Measurements from ENCODE around the gene OGFRL1. TPM values are rescaled to one million over a fixed set of nuclear protein-coding genes. Genes with fewer than 3 reads are reported as not detected.

Gene OGFRL1
- total and polyA plus RNA-seq, 9 donors = 5.7 to 10.3 (median 8.7) TPM

DNA sequence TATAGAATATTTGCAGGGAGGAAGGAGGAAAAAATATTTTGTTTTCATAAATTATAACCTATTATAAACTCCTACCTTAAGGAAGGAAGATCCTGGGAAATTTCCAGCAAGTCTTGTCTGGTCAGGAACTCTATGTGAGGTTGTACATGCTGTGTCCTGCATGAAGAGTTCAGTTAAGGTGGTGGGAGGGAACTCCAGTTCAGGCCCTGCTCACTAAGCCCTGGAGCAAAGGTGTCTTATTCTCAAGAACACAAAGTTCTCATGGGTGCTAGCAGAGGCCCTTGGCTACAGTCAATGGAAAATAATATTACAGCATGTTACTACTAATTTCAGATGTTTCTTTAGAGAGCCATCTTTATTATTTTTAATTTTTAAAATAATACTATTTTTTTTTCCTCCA is 3.8 kb upstream of the OGFRL1 start:
- H3K4me1 ChIP-seq (ENCODE audit: control insufficient read depth, insufficient read depth, low read length) = peaks cover 8% of the 10 kb centered on the region
- H3K27ac ChIP-seq (ENCODE audit: low read length) = no peak overlapping the region
- DNase-seq = no peak

DNA sequence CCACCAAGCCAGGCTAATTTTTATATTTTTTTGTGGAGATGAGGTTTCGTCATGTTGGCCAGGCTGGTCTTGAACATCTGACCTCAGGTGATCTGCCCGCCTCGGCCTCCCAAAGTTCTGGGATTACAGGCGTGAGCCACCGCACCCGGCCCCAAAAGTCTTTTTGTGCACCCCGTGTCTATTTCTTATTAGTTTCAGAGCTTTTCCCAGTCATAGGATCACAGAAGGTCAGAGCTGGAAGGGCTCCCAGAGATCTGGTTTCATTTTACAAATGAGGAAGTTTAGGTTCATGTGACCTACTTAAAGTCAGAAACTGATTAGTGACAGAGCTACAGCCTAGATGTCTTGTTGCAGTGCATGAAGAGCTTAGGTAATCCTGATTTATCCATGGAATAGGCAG is 1.6 kb upstream of the OGFRL1 start:
- H3K36me3 ChIP-seq (ENCODE audit: control insufficient read depth, insufficient read depth, low read length) = no peaks in the 10 kb centered on the region
- no peaks in the 10 kb centered on the region for H3K9me3 ChIP-seq (replicated peaks; ENCODE audit: control insufficient read depth, low read depth, low read length)
- H3K27me3 ChIP-seq (ENCODE audit: control insufficient read depth, insufficient read depth, low read length) = no peaks in the 10 kb centered on the region
- 77% methylated on average over 6 of the region's 7 CpGs for WGBS (ENCODE audit: insufficient coverage)
- H3K4me3 ChIP-seq (ENCODE audit: low read length) = no peak overlapping the region
- H3K4me1 ChIP-seq (ENCODE audit: control insufficient read depth, insufficient read depth, low read length) = peaks cover 8% of the 10 kb centered on the region
- peak; percentile 85 for DNase-seq
- peak overlapping the region; percentile 43 for H3K27ac ChIP-seq (ENCODE audit: low read length)

More for the DNA sequence above, 3.8 kb upstream of the OGFRL1 start:
- Histone ChIP-seq H3K4me3 (ENCODE audit: low read length) (no peak overlapping the region), H3K27me3 (ENCODE audit: control insufficient read depth, insufficient read depth, low read length) (no peaks in the 10 kb centered on the region), H3K9me3 (replicated peaks; ENCODE audit: control insufficient read depth, low read depth, low read length) (no peaks in the 10 kb centered on the region), H3K36me3 (ENCODE audit: control insufficient read depth, insufficient read depth, low read length) (no peaks in the 10 kb centered on the region)

DNA sequence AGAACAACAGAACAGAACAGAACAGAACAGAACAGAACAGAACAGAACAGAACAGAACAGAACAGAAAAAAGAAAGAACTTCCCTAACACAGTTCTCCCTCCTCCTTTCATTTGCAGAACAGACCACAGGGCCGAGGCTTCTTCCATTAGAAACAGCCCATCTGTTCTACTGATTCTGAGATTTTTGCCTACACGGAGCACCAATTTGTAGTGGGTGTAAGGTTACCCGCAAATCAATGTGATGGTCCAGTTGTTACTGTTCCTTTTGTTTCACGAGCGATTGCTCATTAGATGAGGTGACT is 734 bp upstream of the OGFRL1 start:
- WGBS (ENCODE audit: insufficient coverage) = 12% methylated on average over 4 of the region's 5 CpGs
- peaks cover 8% of the 10 kb centered on the region for H3K4me1 ChIP-seq (ENCODE audit: control insufficient read depth, insufficient read depth, low read length)
- no peaks in the 10 kb centered on the region for H3K27me3 ChIP-seq (ENCODE audit: control insufficient read depth, insufficient read depth, low read length)
- H3K4me3 ChIP-seq (ENCODE audit: low read length) = peak overlapping the region; percentile 60
- no peak for DNase-seq
- H3K36me3 ChIP-seq (ENCODE audit: control insufficient read depth, insufficient read depth, low read length) = no peaks in the 10 kb centered on the region
- no peaks in the 10 kb centered on the region for H3K9me3 ChIP-seq (replicated peaks; ENCODE audit: control insufficient read depth, low read depth, low read length)
- peak overlapping the region; percentile 85 for H3K27ac ChIP-seq (ENCODE audit: low read length)

DNA sequence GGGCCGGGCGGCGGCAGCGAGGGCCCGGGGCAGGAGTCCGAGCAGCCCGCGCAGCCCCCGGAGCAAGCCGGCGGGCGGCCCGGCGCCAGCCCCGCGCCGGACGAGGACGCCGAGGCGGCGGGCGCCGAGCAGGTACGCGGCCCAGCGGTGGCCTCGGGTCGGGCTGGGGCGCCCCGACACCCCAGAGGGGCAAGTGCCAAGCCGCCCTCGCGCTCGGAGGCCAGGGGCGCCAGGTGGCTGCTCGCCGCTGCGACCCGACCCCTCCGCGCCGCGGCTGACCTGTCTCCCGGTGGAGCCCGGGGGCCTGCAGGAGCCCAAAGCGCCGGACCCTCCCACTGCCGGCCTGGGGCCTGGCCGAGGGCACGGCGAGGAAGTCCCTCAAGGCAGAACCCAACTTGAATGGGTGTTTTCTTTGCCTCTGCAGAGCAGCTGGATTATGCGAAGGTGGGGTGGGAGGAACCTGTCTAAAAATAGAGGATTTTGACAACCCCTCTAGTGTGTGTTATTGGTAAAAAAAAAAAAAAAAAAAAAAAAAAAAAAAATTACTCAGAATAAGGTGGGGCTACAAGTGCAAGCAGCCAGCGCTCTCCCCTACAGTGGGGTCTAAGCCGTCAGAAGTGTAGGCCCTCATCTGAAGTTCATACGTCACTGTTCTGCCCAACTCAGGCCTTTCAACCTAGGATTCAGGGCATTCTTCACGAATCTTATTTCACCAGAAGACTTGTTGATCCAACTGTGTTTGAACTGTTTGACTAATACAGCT is 609 bp downstream of the OGFRL1 start:
- Histone ChIP-seq H3K9me3 (replicated peaks; ENCODE audit: control insufficient read depth, low read depth, low read length) (no peaks in the 10 kb centered on the region), H3K27me3 (ENCODE audit: control insufficient read depth, insufficient read depth, low read length) (no peaks in the 10 kb centered on the region), H3K4me3 (ENCODE audit: low read length) (peak overlapping the region; percentile 52), H3K36me3 (ENCODE audit: control insufficient read depth, insufficient read depth, low read length) (no peaks in the 10 kb centered on the region), H3K27ac (ENCODE audit: low read length) (peak overlapping the region; percentile 4), H3K4me1 (ENCODE audit: control insufficient read depth, insufficient read depth, low read length) (peaks cover 8% of the 10 kb centered on the region)
- DNase-seq = peak; percentile 34
- WGBS (ENCODE audit: insufficient coverage) = under 1% methylated on average over 51 of the region's 57 CpGs

DNA sequence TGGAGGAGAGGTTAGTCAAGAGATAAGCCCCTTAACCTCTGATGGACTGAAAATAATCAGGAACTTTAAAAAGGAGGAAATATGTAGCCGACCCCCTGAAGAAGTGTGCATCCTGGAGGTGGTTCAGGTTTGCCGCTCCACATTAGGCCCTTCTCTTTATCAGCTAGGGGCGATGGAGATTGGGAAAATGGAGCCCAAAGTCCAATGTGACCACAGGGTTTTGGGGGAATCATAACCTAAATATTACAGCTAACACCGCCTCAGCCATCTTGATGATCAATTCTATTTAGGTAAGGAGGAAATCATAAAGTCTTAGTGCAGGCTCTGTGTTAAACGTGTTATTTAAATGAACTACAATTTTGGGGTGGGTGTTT is 1.2 kb downstream of the OGFRL1 start:
- no peak overlapping the region for H3K27ac ChIP-seq (ENCODE audit: low read length)
- peaks cover 8% of the 10 kb centered on the region for H3K4me1 ChIP-seq (ENCODE audit: control insufficient read depth, insufficient read depth, low read length)
- no peaks in the 10 kb centered on the region for H3K27me3 ChIP-seq (ENCODE audit: control insufficient read depth, insufficient read depth, low read length)
- 83% methylated on average over 1 of the region's 5 CpGs for WGBS (ENCODE audit: insufficient coverage)
- H3K36me3 ChIP-seq (ENCODE audit: control insufficient read depth, insufficient read depth, low read length) = no peaks in the 10 kb centered on the region
- peak overlapping the region; percentile 43 for H3K4me3 ChIP-seq (ENCODE audit: low read length)
- DNase-seq = no peak
- no peaks in the 10 kb centered on the region for H3K9me3 ChIP-seq (replicated peaks; ENCODE audit: control insufficient read depth, low read depth, low read length)

DNA sequence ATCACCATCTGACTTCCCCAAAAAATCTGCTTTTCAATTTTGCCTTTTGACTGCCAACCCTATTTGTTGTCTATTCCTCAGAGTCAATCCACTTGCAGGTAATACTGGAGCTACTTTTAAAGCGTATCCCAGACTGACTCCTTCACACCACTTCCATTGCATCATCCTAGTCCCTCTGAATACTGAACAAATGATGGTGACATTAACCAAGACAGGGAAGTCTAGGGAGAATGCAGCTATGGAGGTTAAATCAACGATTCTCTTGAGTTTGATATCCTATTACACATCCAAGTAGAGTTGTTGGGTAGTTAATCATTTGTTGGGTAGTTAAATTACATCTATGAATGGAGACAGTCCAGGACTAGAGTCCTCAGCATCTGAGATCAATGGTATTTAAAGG is 2.0 kb downstream of the OGFRL1 start:
- Histone ChIP-seq H3K4me3 (ENCODE audit: low read length) (no peak overlapping the region), H3K4me1 (ENCODE audit: control insufficient read depth, insufficient read depth, low read length) (peaks cover 8% of the 10 kb centered on the region), H3K36me3 (ENCODE audit: control insufficient read depth, insufficient read depth, low read length) (peaks cover 2% of the 10 kb centered on the region), H3K9me3 (replicated peaks; ENCODE audit: control insufficient read depth, low read depth, low read length) (no peaks in the 10 kb centered on the region), H3K27me3 (ENCODE audit: control insufficient read depth, insufficient read depth, low read length) (no peaks in the 10 kb centered on the region), H3K27ac (ENCODE audit: low read length) (no peak overlapping the region)
- WGBS (ENCODE audit: insufficient coverage) = no CpG with 5 or more reads among the region's 2 CpGs
- no peak for DNase-seq

DNA sequence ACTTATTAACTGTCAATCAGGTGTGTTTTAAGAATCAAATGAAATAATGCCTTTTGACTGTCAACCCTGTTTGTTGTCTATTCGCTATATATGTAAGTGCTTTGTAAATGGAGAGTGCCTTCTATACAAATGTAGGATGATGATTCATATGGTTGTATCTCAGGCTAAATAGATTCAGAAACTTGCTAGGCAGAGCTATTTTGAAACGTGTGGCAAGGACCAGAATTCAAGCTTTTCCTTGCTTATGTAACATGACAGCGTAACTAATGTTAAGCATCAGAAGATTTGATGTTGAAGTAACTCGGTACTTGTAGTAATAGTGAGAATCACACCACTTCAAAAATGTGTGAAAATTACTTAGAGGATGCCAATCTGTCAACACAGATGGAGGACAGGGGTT is 3.4 kb downstream of the OGFRL1 start:
- H3K27ac ChIP-seq (ENCODE audit: low read length) = no peak overlapping the region
- 100% methylated on average over 1 of the region's 4 CpGs for WGBS (ENCODE audit: insufficient coverage)
- H3K4me3 ChIP-seq (ENCODE audit: low read length) = no peak overlapping the region

DNA sequence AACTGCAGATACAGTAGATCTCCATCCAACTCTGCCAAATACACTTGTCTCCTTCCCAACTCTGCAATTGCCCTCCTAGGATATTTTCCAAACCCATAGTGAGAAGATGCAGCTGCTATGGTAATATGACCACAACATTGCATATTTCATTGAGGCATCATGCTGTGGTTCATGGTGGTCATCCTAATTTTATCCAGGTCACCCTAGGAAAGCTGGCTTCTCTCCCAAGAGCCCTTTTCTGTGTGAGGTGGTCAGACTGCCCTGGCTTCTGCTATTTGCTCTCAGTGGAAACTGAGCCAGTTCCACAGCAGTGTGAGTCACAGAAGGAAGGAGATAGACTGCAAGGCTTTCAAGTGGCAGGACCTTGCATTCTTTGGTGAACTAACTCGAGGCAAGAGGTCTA is 5.5 kb downstream of the OGFRL1 start:
- no peak overlapping the region for H3K27ac ChIP-seq (ENCODE audit: low read length)
- H3K4me1 ChIP-seq (ENCODE audit: control insufficient read depth, insufficient read depth, low read length) = no peaks in the 10 kb centered on the region
- WGBS (ENCODE audit: insufficient coverage) = no CpG with 5 or more reads among the region's 1 CpG
- H3K36me3 ChIP-seq (ENCODE audit: control insufficient read depth, insufficient read depth, low read length) = peaks cover 2% of the 10 kb centered on the region
- no peaks in the 10 kb centered on the region for H3K9me3 ChIP-seq (replicated peaks; ENCODE audit: control insufficient read depth, low read depth, low read length)
- no peak for DNase-seq
- H3K27me3 ChIP-seq (ENCODE audit: control insufficient read depth, insufficient read depth, low read length) = no peaks in the 10 kb centered on the region
- no peak overlapping the region for H3K4me3 ChIP-seq (ENCODE audit: low read length)

More for the DNA sequence above, 3.4 kb downstream of the OGFRL1 start:
- peaks cover 2% of the 10 kb centered on the region for H3K36me3 ChIP-seq (ENCODE audit: control insufficient read depth, insufficient read depth, low read length)
- peaks cover 8% of the 10 kb centered on the region for H3K4me1 ChIP-seq (ENCODE audit: control insufficient read depth, insufficient read depth, low read length)
- no peak for DNase-seq
- H3K9me3 ChIP-seq (replicated peaks; ENCODE audit: control insufficient read depth, low read depth, low read length) = no peaks in the 10 kb centered on the region
- no peaks in the 10 kb centered on the region for H3K27me3 ChIP-seq (ENCODE audit: control insufficient read depth, insufficient read depth, low read length)

DNA sequence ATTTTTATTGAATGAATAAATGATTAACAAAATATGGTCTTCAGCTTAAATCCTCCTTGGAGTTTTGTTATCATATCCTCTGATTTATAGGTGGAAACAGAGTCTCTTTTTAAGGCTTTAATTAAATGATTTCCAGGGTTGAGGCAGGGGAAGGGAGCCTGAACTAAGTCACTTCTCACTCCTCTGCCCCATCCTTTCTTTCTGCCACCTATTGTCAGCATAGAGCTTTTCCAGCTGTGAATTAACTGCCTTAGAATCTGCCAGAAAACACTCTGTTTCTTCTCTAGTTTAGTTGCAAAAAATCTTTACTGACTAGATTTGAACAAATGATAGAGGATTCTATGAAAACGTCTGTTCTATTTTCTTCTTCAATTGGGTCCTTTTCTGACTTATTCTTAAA is 9.8 kb downstream of the OGFRL1 start:
- Histone ChIP-seq H3K27me3 (ENCODE audit: control insufficient read depth, insufficient read depth, low read length) (no peaks in the 10 kb centered on the region), H3K4me3 (ENCODE audit: low read length) (no peak overlapping the region), H3K4me1 (ENCODE audit: control insufficient read depth, insufficient read depth, low read length) (no peaks in the 10 kb centered on the region), H3K36me3 (ENCODE audit: control insufficient read depth, insufficient read depth, low read length) (peaks cover 5% of the 10 kb centered on the region), H3K27ac (ENCODE audit: low read length) (no peak overlapping the region), H3K9me3 (replicated peaks; ENCODE audit: control insufficient read depth, low read depth, low read length) (no peaks in the 10 kb centered on the region)
- DNase-seq = no peak
- WGBS (ENCODE audit: insufficient coverage) = no CpG with 5 or more reads among the region's 1 CpG

DNA sequence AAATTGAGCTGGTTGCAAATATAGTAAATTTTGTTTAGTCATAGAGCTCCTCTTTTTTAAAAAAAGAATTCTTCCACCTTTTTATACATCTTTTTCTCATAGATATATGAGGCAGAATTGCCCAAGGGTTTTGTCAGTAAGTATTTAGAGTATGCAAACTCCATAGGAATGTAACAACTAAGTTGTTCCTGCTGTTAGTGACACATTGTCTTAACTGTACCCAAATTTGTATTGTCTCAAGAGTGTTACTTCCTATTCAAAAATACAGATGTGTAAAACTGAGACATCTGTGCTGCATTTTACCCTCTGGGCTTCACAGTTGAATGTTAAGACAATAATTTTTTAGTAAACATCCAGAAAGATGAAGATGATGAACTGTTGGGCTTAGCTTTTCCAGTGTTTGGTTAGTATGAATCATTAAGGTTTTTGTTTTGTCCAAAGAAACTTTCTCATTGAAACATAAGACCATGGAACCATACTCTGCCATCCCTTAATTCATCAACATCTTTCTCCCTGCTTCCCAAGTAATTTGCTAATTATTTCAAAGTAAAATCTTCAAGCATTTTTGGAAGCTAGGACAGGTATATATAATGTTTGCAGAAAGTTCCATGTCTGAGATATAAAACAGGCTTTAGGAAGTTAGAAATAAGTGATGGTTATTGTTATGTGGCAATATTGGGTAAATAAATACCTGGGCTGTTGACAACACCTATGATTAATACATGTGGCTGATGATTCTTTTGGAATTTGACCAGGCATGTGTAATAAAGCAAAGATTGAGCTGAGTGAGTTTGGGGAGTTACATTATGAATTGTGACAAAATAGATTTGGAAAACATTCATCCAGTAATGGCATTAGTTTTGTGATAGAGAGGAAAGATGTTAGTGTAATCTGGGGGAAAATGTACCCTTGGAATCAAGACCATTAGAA is 11.2 kb downstream of the OGFRL1 start:
- H3K27ac ChIP-seq (ENCODE audit: low read length) = no peak overlapping the region
- H3K9me3 ChIP-seq (replicated peaks; ENCODE audit: control insufficient read depth, low read depth, low read length) = no peaks in the 10 kb centered on the region
- DNase-seq = no peak
- H3K4me1 ChIP-seq (ENCODE audit: control insufficient read depth, insufficient read depth, low read length) = no peaks in the 10 kb centered on the region
- H3K27me3 ChIP-seq (ENCODE audit: control insufficient read depth, insufficient read depth, low read length) = no peaks in the 10 kb centered on the region
- H3K4me3 ChIP-seq (ENCODE audit: low read length) = no peak overlapping the region
- H3K36me3 ChIP-seq (ENCODE audit: control insufficient read depth, insufficient read depth, low read length) = peaks cover 5% of the 10 kb centered on the region

Data from muscle of leg (tissue), 11 donors.